NCI-H146 (cell line): ENCODE data around the gene VPS9D1.
"Not testable (repeated sequence)": the region's sequence is repeated elsewhere in the genome, so short reads cannot be mapped to it uniquely, and the experiment has no call there.

Source experiments
- DNase-seq: peaks from one replicate; lab custom pipeline; 2025; lab: John Stamatoyannopoulos, UW

VPS9D1 gene

GRCh38 chr16:89709716-89710432 lies 10.8 kb downstream of the VPS9D1 start:
- DNase-seq = no peak

- DNase-seq = no peak
Observed at GRCh38 chr16:89709166-89709565, 11.5 kb downstream of the VPS9D1 start.

GRCh38 chr16:89708481-89708931 lies 12.2 kb downstream of the VPS9D1 start:
- no peak for DNase-seq

- DNase-seq = no peak
Observed at GRCh38 chr16:89707695-89708094, 13.0 kb downstream of the VPS9D1 start.

GRCh38 chr16:89706518-89707260 lies 14.0 kb downstream of the VPS9D1 start:
- no peak for DNase-seq

- DNase-seq = no peak
Observed at GRCh38 chr16:89705006-89705405, 15.7 kb downstream of the VPS9D1 start.

GRCh38 chr16:89704281-89704680 lies 16.4 kb downstream of the VPS9D1 start:
- DNase-seq = no peak

- peak; percentile 96 for DNase-seq
Observed at GRCh38 chr16:89701425-89702406, 19.0 kb downstream of the VPS9D1 start, which contains the start of gene SPATA2L. TSS of gene SPATA2L (minus strand) at chr16:89701705. CDS start at chr16:89701232, 473 bp downstream.

GRCh38 chr16:89700649-89701424 lies 19.9 kb downstream of the VPS9D1 start:
- peak; percentile 63 for DNase-seq

GRCh38 chr16:89700100-89700648 lies 20.5 kb downstream of the VPS9D1 start:
- DNase-seq = peak; percentile 99

- DNase-seq = not testable (repeated sequence)
Observed at GRCh38 chr16:89699629-89700099, 21.0 kb downstream of the VPS9D1 start.

GRCh38 chr16:89698717-89699116 lies 22.0 kb downstream of the VPS9D1 start:
- DNase-seq = not testable (repeated sequence)

GRCh38 chr16:89697616-89698331 lies 22.9 kb downstream of the VPS9D1 start:
- no peak for DNase-seq

GRCh38 chr16:89697161-89697615 lies 23.5 kb downstream of the VPS9D1 start:
- DNase-seq = no peak

- DNase-seq = no peak
Observed at GRCh38 chr16:89696670-89697128, 24.0 kb downstream of the VPS9D1 start.

- no peak for DNase-seq
Observed at GRCh38 chr16:89695875-89696669, 24.6 kb downstream of the VPS9D1 start.

- DNase-seq = no peak
Observed at GRCh38 chr16:89695086-89695874, 25.4 kb downstream of the VPS9D1 start.

GRCh38 chr16:89694784-89695085 lies 26.0 kb downstream of the VPS9D1 start:
- not testable (repeated sequence) for DNase-seq
